WI38 (cell line): ENCODE data around the gene PSMB9.

Source experiments
- H3K4me3 ChIP-seq: 2 replicates; pipeline ENCODE4 v1.5.1; 2011; ENCODE audit warnings: low read depth, mild to moderate bottlenecking, control low read depth, low read length
- CTCF ChIP-seq: IDR thresholded peaks from 2 replicates; pipeline ENCODE4 v1.5.1; 2012; ENCODE audit warnings: low read depth, mild to moderate bottlenecking, control low read depth, low read length

PSMB9 gene

GRCh38 chr6:32908897-32909296, 54.9 kb downstream of the PSMB9 start:
- no peak overlapping the region for H3K4me3 ChIP-seq
- TF ChIP-seq CTCF, result no peak
